HepG2 (cell line): ENCODE results near the gene B3GNT9. TPM values are rescaled to one million over a fixed set of nuclear protein-coding genes. Genes with fewer than 3 reads are reported as not detected.

Experiments
- ATAD3A ChIP-seq: sonication (generic); formaldehyde crosslinking; IDR thresholded peaks from 2 replicates; pipeline ENCODE4 v1.4.0; 2020; ENCODE audit warnings: missing genetic modification reagents
- CREBL2 ChIP-seq: sonication (generic); formaldehyde crosslinking; IDR thresholded peaks from 2 replicates; pipeline ENCODE4 v1.8.1; 2023; ENCODE audit warnings: missing genetic modification reagents, mild to moderate bottlenecking, borderline replicate concordance
- FLYWCH1 ChIP-seq: sonication (generic); formaldehyde crosslinking; IDR thresholded peaks from 2 replicates; pipeline ENCODE4 v1.8.1; 2023; ENCODE audit warnings: mild to moderate bottlenecking, missing genetic modification reagents
- GPN1 ChIP-seq: sonication (generic); formaldehyde crosslinking; IDR thresholded peaks from 2 replicates; pipeline ENCODE4 v1.5.1; 2020; ENCODE audit warnings: missing genetic modification reagents, borderline replicate concordance
- MEIS2 ChIP-seq: sonication (generic); formaldehyde crosslinking; IDR thresholded peaks from 2 replicates; pipeline ENCODE4 v1.9.0; 2021; ENCODE audit warnings: mild to moderate bottlenecking, missing genetic modification reagents
- NFIC ChIP-seq: IDR thresholded peaks from 2 replicates; pipeline ENCODE4 v1.6.1; 2012; ENCODE audit warnings: mild to moderate bottlenecking, low read length, inconsistent platforms
- PBX3 ChIP-seq: sonication (generic); formaldehyde crosslinking; IDR thresholded peaks from 2 replicates; pipeline ENCODE4 v1.8.1; 2023; ENCODE audit warnings: missing genetic modification reagents, inconsistent platforms, borderline replicate concordance
- PCBP2 ChIP-seq: fragments of 200-400 bp; formaldehyde crosslinking; optimal IDR thresholded peaks from 2 replicates; pipeline ENCODE3; 2018; ENCODE audit warnings: low read length, low read depth; ENCODE audit not compliant: poor library complexity, severe bottlenecking
- PHF21A ChIP-seq: sonication (generic); formaldehyde crosslinking; IDR thresholded peaks from 2 replicates; pipeline ENCODE4 v1.5.0; 2020; ENCODE audit warnings: mild to moderate bottlenecking, missing genetic modification reagents
- PHF8 ChIP-seq: sonication (generic); formaldehyde crosslinking; IDR thresholded peaks from 2 replicates; pipeline ENCODE4 v1.5.0; 2020; ENCODE audit warnings: missing genetic modification reagents
- PRPF4 ChIP-seq: fragments of 200-400 bp; formaldehyde crosslinking; IDR thresholded peaks from 2 replicates; pipeline ENCODE4 v1.6.1; 2016; ENCODE audit warnings: low read length, low read depth; ENCODE audit not compliant: poor library complexity, severe bottlenecking
- RBM39 ChIP-seq: fragments of 200-400 bp; formaldehyde crosslinking; IDR thresholded peaks from one replicate; pipeline ENCODE4 v1.6.1; 2018; ENCODE audit warnings: antibody characterized with exemption, mild to moderate bottlenecking, low read depth, low read length; ENCODE audit not compliant: poor library complexity, severe bottlenecking
- RELA ChIP-seq: sonication (generic); formaldehyde crosslinking; IDR thresholded peaks from 2 replicates; pipeline ENCODE4 v1.4.0; 2020; ENCODE audit warnings: missing genetic modification reagents
- ZMYM2 ChIP-seq: sonication (generic); formaldehyde crosslinking; IDR thresholded peaks from 2 replicates; pipeline ENCODE4 v1.8.0; 2022; ENCODE audit warnings: mild to moderate bottlenecking, missing genetic modification reagents
- ZMYM3 ChIP-seq: sonication (generic); formaldehyde crosslinking; IDR thresholded peaks from 2 replicates; pipeline ENCODE4 v1.5.1; 2020; ENCODE audit warnings: mild to moderate bottlenecking, missing genetic modification reagents
- ZNF224 ChIP-seq: sonication (generic); formaldehyde crosslinking; IDR thresholded peaks from 2 replicates; pipeline ENCODE4 v1.5.0; 2020; ENCODE audit warnings: mild to moderate bottlenecking, missing genetic modification reagents
- ZNF225 ChIP-seq: sonication (generic); formaldehyde crosslinking; IDR thresholded peaks from 2 replicates; pipeline ENCODE4 v1.4.0; 2020; ENCODE audit warnings: mild to moderate bottlenecking, missing genetic modification reagents
- ZNF253 ChIP-seq: sonication (generic); formaldehyde crosslinking; IDR thresholded peaks from 2 replicates; pipeline ENCODE4 v1.8.0; 2022; ENCODE audit warnings: mild to moderate bottlenecking, missing genetic modification reagents, borderline replicate concordance
- ZNF44 ChIP-seq: sonication (generic); formaldehyde crosslinking; IDR thresholded peaks from 2 replicates; pipeline ENCODE4 v1.5.1; 2020; ENCODE audit warnings: mild to moderate bottlenecking, missing genetic modification reagents
- ZNF749 ChIP-seq: sonication (generic); formaldehyde crosslinking; IDR thresholded peaks from 2 replicates; pipeline ENCODE4 v1.8.0; 2022; ENCODE audit warnings: mild to moderate bottlenecking, missing genetic modification reagents, moderate library complexity, borderline replicate concordance
- ZNF891 ChIP-seq: sonication (generic); formaldehyde crosslinking; IDR thresholded peaks from 2 replicates; pipeline ENCODE4 v1.5.0; 2020; ENCODE audit warnings: mild to moderate bottlenecking, missing genetic modification reagents
- ZSCAN20 ChIP-seq: sonication (generic); formaldehyde crosslinking; IDR thresholded peaks from 2 replicates; pipeline ENCODE4 v1.4.0; 2020; ENCODE audit warnings: missing genetic modification reagents, mild to moderate bottlenecking, borderline replicate concordance
- polyA plus RNA-seq, 8 experiments: library from polyadenylated mRNA; depleted of rRNA in 3 of 8; stranded (reverse) in 7 of 8; unstranded in 1 of 8; fragments of >200 nt; fragmentation: Illumina TruSeq in 4 of 8; extraction: Trizol in 4 of 8; gene quantifications; 2 replicates each; pipeline versions ENCODE4 v1.2.1 to v1.2.3, GENCODE V29; 2011 to 2016; ENCODE audit warnings: low read depth in 4 of 8, missing spikeins in 1 of 8, mixed read lengths in 1 of 8; ENCODE audit not compliant: insufficient read depth in 1 of 8
- total RNA-seq, 5 experiments: library from RNA; depleted of rRNA; stranded (reverse); fragments of >200 nt; fragmentation: Illumina TruSeq; extraction: Trizol; gene quantifications; 2 replicates each; pipeline ENCODE4 v1.2.3, GENCODE V29; 2016; ENCODE audit warnings: low read depth in 1 of 5
- TF ChIP-seq, protein P1 (sequence below): sonication (generic); formaldehyde crosslinking; conservative IDR thresholded peaks from 2 replicates; pipeline ENCODE4 v1.8.1; 2023; ENCODE audit warnings: missing genetic modification reagents
- TF ChIP-seq, protein P2 (sequence below): sonication (generic); formaldehyde crosslinking; IDR thresholded peaks from 2 replicates; pipeline ENCODE4 v1.5.1; 2020; ENCODE audit warnings: mild to moderate bottlenecking, missing genetic modification reagents
- TF ChIP-seq, protein P3 (sequence below): sonication (generic); formaldehyde crosslinking; IDR thresholded peaks from 2 replicates; pipeline ENCODE4 v1.4.0; 2020; ENCODE audit warnings: missing genetic modification reagents; ENCODE audit errors: not compliant biosample characterization

B3GNT9 gene
- total and polyA plus RNA-seq, 2 of the 13 experiments (the other 11 are each of a cell fraction or from before 2014, with no cell fraction given) = 1.5 to 3.1 TPM

DNA sequence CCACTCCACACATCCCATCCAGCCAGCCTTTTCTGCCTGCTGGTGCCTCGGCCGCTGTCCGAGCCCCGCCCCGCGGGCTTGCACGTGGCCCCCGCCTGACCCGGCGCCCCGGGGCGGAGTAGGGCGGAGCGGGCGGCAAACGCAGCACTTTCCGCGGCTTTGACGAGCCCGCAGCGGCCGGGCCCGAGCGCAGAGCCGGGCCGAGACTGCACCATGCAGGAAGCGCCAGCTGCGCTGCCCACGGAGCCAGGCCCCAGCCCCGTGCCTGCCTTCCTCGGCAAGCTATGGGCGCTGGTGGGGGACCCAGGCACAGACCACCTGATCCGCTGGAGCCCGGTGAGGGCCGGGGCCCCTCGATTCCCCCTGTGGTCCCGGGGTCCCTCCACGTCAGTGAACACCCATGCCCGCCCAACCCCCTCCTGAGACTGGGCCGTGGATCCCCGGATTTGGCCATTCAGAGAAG is 13.8 kb upstream of the B3GNT9 start, which contains the start of gene HSF4 (continued):
- no peak for TF ChIP-seq GPN1 (CRISPR knock-in tag)
- TF ChIP-seq, protein P1, sequence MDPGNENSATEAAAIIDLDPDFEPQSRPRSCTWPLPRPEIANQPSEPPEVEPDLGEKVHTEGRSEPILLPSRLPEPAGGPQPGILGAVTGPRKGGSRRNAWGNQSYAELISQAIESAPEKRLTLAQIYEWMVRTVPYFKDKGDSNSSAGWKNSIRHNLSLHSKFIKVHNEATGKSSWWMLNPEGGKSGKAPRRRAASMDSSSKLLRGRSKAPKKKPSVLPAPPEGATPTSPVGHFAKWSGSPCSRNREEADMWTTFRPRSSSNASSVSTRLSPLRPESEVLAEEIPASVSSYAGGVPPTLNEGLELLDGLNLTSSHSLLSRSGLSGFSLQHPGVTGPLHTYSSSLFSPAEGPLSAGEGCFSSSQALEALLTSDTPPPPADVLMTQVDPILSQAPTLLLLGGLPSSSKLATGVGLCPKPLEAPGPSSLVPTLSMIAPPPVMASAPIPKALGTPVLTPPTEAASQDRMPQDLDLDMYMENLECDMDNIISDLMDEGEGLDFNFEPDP (CRISPR knock-in tag) = no peak
- no peak for TF ChIP-seq NFIC
- TF ChIP-seq ZNF44 (CRISPR knock-in tag) = no peak
- TF ChIP-seq PCBP2 = no peak
- peak; percentile 89 for TF ChIP-seq ZNF253 (CRISPR knock-in tag)
- peak; percentile 43; the same call in 1 of the 2 replicates for TF ChIP-seq ZNF891
- TF ChIP-seq ZSCAN20 = peak; percentile 90; the same call in 1 of the 2 replicates
- no peak for TF ChIP-seq PRPF4
- no peak for TF ChIP-seq ATAD3A (CRISPR knock-in tag)
- TF ChIP-seq ZNF224 (CRISPR knock-in tag) = no peak
- TF ChIP-seq, protein P2, sequence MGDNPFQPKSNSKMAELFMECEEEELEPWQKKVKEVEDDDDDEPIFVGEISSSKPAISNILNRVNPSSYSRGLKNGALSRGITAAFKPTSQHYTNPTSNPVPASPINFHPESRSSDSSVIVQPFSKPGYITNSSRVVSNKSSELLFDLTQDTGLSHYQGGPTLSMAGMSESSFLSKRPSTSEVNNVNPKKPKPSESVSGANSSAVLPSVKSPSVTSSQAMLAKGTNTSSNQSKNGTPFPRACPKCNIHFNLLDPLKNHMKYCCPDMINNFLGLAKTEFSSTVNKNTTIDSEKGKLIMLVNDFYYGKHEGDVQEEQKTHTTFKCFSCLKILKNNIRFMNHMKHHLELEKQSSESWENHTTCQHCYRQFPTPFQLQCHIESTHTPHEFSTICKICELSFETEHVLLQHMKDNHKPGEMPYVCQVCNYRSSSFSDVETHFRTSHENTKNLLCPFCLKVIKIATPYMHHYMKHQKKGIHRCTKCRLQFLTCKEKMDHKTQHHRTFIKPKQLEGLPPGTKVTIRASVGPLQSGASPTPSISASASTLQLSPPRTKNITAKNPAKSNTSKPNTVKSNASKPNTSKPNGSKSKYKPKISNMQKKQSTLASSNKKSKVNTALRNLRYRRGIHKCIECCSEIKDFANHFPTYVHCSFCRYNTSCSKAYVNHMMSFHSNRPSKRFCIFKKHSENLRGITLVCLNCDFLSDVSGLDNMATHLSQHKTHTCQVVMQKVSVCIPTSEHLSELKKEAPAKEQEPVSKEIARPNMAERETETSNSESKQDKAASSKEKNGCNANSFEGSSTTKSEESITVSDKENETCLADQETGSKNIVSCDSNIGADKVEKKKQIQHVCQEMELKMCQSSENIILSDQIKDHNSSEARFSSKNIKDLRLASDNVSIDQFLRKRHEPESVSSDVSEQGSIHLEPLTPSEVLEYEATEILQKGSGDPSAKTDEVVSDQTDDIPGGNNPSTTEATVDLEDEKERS (CRISPR knock-in tag) = no peak
- TF ChIP-seq PHF8 (CRISPR knock-in tag) = 0 out of 2 replicates have a peak, but pooled peaks have one; percentile 33
- peak; percentile 68; the same call in 1 of the 2 replicates for TF ChIP-seq PBX3 (CRISPR knock-in tag)
- TF ChIP-seq ZMYM2 (CRISPR knock-in tag) = no peak
- TF ChIP-seq ZNF225 = no peak
- TF ChIP-seq PHF21A (CRISPR knock-in tag) = peak; percentile 84
- no peak for TF ChIP-seq ZMYM3 (CRISPR knock-in tag)
- TF ChIP-seq, protein P3, sequence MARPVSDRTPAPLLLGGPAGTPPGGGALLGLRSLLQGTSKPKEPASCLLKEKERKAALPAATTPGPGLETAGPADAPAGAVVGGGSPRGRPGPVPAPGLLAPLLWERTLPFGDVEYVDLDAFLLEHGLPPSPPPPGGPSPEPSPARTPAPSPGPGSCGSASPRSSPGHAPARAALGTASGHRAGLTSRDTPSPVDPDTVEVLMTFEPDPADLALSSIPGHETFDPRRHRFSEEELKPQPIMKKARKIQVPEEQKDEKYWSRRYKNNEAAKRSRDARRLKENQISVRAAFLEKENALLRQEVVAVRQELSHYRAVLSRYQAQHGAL (CRISPR knock-in tag) = peak; percentile 91
- TF ChIP-seq RELA (CRISPR knock-in tag) = peak; percentile 94
- no peak for TF ChIP-seq RBM39
- TF ChIP-seq FLYWCH1 (CRISPR knock-in tag) = no peak
- TF ChIP-seq ZNF749 (CRISPR knock-in tag) = peak; percentile 88
- peak; percentile 80; the same call in 1 of the 2 replicates for TF ChIP-seq CREBL2 (CRISPR knock-in tag)
- TF ChIP-seq MEIS2 = peak; percentile 93
